ENCODE data around the gene PRDM15. TPM values are rescaled to one million over a fixed set of nuclear protein-coding genes. Genes with fewer than 3 reads are reported as not detected.

PRDM15 gene
- total RNA-seq, 1 experiment from 2014 or later, result 9.9 TPM

DNA sequence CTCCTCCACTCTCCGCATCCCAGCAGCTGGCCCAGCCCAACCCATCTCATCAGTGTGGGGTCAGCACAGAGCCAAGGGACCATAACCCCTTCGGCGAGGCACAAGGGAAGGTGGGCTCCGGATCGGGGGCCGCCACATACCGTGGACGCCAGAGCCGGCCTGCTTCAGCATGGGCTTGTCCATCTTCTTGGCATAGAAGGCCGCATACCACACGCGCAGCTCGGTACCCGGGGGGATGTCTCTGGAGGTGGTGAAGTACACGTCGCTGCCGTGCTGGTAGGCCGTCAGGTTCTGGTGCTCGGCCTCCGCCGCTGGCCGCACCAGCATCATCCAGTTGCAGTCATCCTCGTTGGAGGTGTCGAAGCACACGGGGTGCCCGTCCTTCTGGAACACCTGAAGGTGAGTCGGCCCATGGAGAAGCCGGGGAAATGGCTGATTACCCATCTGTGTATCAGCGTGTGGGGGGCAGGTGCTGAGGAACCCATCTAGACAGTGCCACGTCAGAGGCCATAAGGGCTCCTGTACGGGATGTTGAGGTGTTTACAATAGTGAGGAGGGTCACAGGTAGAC is 24.6 kb downstream of the PRDM15 start:
- H4K91ac ChIP-seq (ENCODE audit: insufficient read length, low read depth, low read length), result no peak overlapping the region
- H3K79me2 ChIP-seq (ENCODE audit: insufficient read depth, low read length), result no peaks in the 10 kb centered on the region
- no peak overlapping the region for H2BK20ac ChIP-seq (ENCODE audit: low read depth, low read length, poor library complexity, severe bottlenecking)
- H2AK5ac ChIP-seq (ENCODE audit: insufficient read length, low read length), result no peak overlapping the region
- H2BK120ac ChIP-seq (ENCODE audit: low read depth, low read length, poor library complexity, severe bottlenecking), result no peak overlapping the region
- H3K23me2 ChIP-seq (ENCODE audit: insufficient read length, low read depth, low read length, poor library complexity, severe bottlenecking), result no peaks in the 10 kb centered on the region
- no peaks in the 10 kb centered on the region for H4K20me1 ChIP-seq (ENCODE audit: control insufficient read depth, insufficient read depth, insufficient read length)
- no peak overlapping the region for H3K4ac ChIP-seq (ENCODE audit: low read depth, low read length)
- Mint-ChIP-seq H3K27ac (peak overlapping the region in 1 of 3 experiments; percentile 70; a peak in 1 of 7 replicates), H3K36me3 (ENCODE audit: insufficient read depth in 1 of 3, low read depth in 3 of 3) (peaks cover 10 to 38% (median 32%) of the 10 kb centered on the region in 3 experiments), H3K9me3 (no peaks in the 10 kb centered on the region), H3K27me3 (ENCODE audit: low read depth) (no peaks in the 10 kb centered on the region), H3K4me3 (no peak overlapping the region), H3K4me1 (no peaks in the 10 kb centered on the region)
- TF ChIP-seq, protein P1, sequence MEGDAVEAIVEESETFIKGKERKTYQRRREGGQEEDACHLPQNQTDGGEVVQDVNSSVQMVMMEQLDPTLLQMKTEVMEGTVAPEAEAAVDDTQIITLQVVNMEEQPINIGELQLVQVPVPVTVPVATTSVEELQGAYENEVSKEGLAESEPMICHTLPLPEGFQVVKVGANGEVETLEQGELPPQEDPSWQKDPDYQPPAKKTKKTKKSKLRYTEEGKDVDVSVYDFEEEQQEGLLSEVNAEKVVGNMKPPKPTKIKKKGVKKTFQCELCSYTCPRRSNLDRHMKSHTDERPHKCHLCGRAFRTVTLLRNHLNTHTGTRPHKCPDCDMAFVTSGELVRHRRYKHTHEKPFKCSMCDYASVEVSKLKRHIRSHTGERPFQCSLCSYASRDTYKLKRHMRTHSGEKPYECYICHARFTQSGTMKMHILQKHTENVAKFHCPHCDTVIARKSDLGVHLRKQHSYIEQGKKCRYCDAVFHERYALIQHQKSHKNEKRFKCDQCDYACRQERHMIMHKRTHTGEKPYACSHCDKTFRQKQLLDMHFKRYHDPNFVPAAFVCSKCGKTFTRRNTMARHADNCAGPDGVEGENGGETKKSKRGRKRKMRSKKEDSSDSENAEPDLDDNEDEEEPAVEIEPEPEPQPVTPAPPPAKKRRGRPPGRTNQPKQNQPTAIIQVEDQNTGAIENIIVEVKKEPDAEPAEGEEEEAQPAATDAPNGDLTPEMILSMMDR (conservative IDR thresholded peaks at IDR 0.05), result no peak
- H3K18ac ChIP-seq (ENCODE audit: insufficient read length, low read depth, low read length), result no peak overlapping the region
- no peak overlapping the region for H3K56ac ChIP-seq (ENCODE audit: insufficient read length, low read depth, low read length)
- no CpG with 5 or more reads among the region's 31 CpGs for WGBS (ENCODE audit: extremely low coverage, insufficient read length, low lambda C conversion rate)
- no peak overlapping the region for H3K23ac ChIP-seq (ENCODE audit: insufficient read length, low read depth, low read length)
- no peak overlapping the region for H4K8ac ChIP-seq (replicated peaks; ENCODE audit: insufficient read length, low read depth, low read length)
- no peak overlapping the region for H2BK15ac ChIP-seq (ENCODE audit: low read depth, low read length)
- no peaks in the 10 kb centered on the region for H3K79me1 ChIP-seq (ENCODE audit: insufficient read depth, low read depth, low read length, poor library complexity, severe bottlenecking)
- no peak overlapping the region for H3K9ac ChIP-seq (ENCODE audit: extremely low read depth, insufficient read length, low read length)
- no peak for DNase-seq
- H3K4me1 ChIP-seq (ENCODE audit: insufficient read depth, low read length), result no peaks in the 10 kb centered on the region
- no peak overlapping the region for H3K4me2 ChIP-seq (ENCODE audit: insufficient read depth, insufficient read length, low read length)
- no peaks in the 10 kb centered on the region for H3K9me3 ChIP-seq (ENCODE audit: control insufficient read depth, low read depth, low read length)
- H4K5ac ChIP-seq (ENCODE audit: insufficient read length, low read depth, low read length), result no peak overlapping the region
- no peak overlapping the region for H3K14ac ChIP-seq (ENCODE audit: insufficient read depth, low read length)
- H3K27ac ChIP-seq (ENCODE audit: insufficient read length, low read depth, low read length), result no peak overlapping the region
- no peak overlapping the region for H2BK5ac ChIP-seq (ENCODE audit: insufficient read length, low read length)
- H3T11ph ChIP-seq (ENCODE audit: low read length), result no peak overlapping the region
- no peak overlapping the region for H2AFZ ChIP-seq (ENCODE audit: low read length)
- no peaks in the 10 kb centered on the region for H3K27me3 ChIP-seq (ENCODE audit: insufficient read depth, low read length)
- H2BK12ac ChIP-seq (ENCODE audit: insufficient read length, low read depth, low read length), result no peak overlapping the region

Measured in H9 (cell line).